Ishikawa (cell line): ENCODE results near the gene FUT1.

Experiments used
- CEBPB ChIP-seq: IDR thresholded peaks from 2 replicates; pipeline ENCODE4 v1.6.1; 2012
- CREB1 ChIP-seq: IDR thresholded peaks from 2 replicates; pipeline ENCODE4 v1.6.1; 2012; ENCODE audit warnings: low read depth
- EGR1 ChIP-seq: IDR thresholded peaks from 2 replicates; pipeline ENCODE4 v1.6.1; 2012
- EP300 ChIP-seq: IDR thresholded peaks from 2 replicates; pipeline ENCODE4 v1.6.1; 2012; ENCODE audit warnings: borderline replicate concordance
- FOXM1 ChIP-seq: IDR thresholded peaks from 2 replicates; pipeline ENCODE4 v1.6.1; 2012; ENCODE audit warnings: low read depth, borderline replicate concordance
- NFIC ChIP-seq: IDR thresholded peaks from 2 replicates; pipeline ENCODE4 v1.6.1; 2012
- RAD21 ChIP-seq: IDR thresholded peaks from 2 replicates; pipeline ENCODE4 v1.6.1; 2012; ENCODE audit warnings: low read depth
- TAF1 ChIP-seq: IDR thresholded peaks from 2 replicates; pipeline ENCODE4 v1.6.1; 2012; ENCODE audit warnings: low read depth, mild to moderate bottlenecking
- TCF12 ChIP-seq: IDR thresholded peaks from 2 replicates; pipeline ENCODE4 v1.6.1; 2012; ENCODE audit warnings: low read depth
- YY1 ChIP-seq: IDR thresholded peaks from 2 replicates; pipeline ENCODE4 v1.6.1; 2012; ENCODE audit warnings: low read depth
- ZBTB7A ChIP-seq: IDR thresholded peaks from 2 replicates; pipeline ENCODE4 v1.6.1; 2012; ENCODE audit warnings: low read depth
- TF ChIP-seq, protein P1 (sequence below): IDR thresholded peaks from 2 replicates; pipeline ENCODE4 v1.6.1; 2012
- TF ChIP-seq, protein P2 (sequence below): IDR thresholded peaks from 2 replicates; pipeline ENCODE4 v1.6.1; 2012
- TF ChIP-seq, protein P3 (sequence below): IDR thresholded peaks from 2 replicates; pipeline ENCODE4 v1.6.1; 2012; ENCODE audit warnings: low read depth, mild to moderate bottlenecking

DNA sequence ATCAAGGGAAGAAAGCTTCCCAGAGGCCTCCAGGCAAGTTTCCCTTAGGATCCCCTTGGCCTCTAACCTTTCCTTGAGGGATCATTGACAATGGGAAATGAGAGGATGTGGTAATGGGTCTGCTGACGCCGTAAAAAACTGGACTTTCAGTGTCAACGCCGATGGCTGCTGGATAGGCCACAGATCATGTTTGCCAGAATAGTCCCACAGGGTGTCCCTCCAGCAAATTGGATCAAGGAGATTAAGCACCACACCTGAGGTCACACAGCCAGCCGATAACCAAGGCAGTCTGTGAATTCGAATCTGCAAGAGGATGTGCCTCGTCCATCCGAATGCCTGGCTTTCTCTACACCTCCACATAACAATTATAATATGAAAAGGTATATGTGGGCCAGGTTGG, 40.8 kb upstream of the FUT1 start:
- TF ChIP-seq EGR1 (no peak), TCF12 (no peak), EP300 (no peak), RAD21 (no peak), YY1 (no peak), NFIC (no peak), TAF1 (no peak), CREB1 (no peak), ZBTB7A (no peak), CEBPB (no peak), FOXM1 (no peak)
- TF ChIP-seq, protein P1, sequence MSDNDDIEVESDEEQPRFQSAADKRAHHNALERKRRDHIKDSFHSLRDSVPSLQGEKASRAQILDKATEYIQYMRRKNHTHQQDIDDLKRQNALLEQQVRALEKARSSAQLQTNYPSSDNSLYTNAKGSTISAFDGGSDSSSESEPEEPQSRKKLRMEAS = no peak
- TF ChIP-seq, protein P2, sequence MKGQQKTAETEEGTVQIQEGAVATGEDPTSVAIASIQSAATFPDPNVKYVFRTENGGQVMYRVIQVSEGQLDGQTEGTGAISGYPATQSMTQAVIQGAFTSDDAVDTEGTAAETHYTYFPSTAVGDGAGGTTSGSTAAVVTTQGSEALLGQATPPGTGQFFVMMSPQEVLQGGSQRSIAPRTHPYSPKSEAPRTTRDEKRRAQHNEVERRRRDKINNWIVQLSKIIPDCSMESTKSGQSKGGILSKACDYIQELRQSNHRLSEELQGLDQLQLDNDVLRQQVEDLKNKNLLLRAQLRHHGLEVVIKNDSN = no peak
- TF ChIP-seq, protein P3, sequence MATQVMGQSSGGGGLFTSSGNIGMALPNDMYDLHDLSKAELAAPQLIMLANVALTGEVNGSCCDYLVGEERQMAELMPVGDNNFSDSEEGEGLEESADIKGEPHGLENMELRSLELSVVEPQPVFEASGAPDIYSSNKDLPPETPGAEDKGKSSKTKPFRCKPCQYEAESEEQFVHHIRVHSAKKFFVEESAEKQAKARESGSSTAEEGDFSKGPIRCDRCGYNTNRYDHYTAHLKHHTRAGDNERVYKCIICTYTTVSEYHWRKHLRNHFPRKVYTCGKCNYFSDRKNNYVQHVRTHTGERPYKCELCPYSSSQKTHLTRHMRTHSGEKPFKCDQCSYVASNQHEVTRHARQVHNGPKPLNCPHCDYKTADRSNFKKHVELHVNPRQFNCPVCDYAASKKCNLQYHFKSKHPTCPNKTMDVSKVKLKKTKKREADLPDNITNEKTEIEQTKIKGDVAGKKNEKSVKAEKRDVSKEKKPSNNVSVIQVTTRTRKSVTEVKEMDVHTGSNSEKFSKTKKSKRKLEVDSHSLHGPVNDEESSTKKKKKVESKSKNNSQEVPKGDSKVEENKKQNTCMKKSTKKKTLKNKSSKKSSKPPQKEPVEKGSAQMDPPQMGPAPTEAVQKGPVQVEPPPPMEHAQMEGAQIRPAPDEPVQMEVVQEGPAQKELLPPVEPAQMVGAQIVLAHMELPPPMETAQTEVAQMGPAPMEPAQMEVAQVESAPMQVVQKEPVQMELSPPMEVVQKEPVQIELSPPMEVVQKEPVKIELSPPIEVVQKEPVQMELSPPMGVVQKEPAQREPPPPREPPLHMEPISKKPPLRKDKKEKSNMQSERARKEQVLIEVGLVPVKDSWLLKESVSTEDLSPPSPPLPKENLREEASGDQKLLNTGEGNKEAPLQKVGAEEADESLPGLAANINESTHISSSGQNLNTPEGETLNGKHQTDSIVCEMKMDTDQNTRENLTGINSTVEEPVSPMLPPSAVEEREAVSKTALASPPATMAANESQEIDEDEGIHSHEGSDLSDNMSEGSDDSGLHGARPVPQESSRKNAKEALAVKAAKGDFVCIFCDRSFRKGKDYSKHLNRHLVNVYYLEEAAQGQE = no peak
